H1 (cell line): ENCODE results near the gene UBE2E1. TPM values are rescaled to one million over a fixed set of nuclear protein-coding genes. Genes with fewer than 3 reads are reported as not detected.
A peak's percentile ranks its signal among the peaks of the same experiment; 100 is the strongest.

Experiments used
- CTCF ChIA-PET: fragments of 300-600 bp; sonication (Branson Sonifier 250); formaldehyde crosslinking; loops from one replicate; lab custom pipeline; 2021; ENCODE audit not compliant: partially characterized antibody; lab: Charles Lee
- POLR2A ChIA-PET: fragments of 300-600 bp; sonication (Branson Sonifier 250); formaldehyde crosslinking; loops from one replicate; lab custom pipeline; 2021; ENCODE audit warnings: inconsistent platforms; ENCODE audit not compliant: partially characterized antibody; lab: Charles Lee
- DNase-seq, 2 experiments: peaks; one replicate each; pipeline versions ENCODE4 v3.0.0 to v3.0.0-alpha.2; 2010 to 2022; ENCODE audit warnings: low spot score in 2 of 2, low read depth in 1 of 2, mixed read lengths in 1 of 2
- FAIRE-seq: peaks from 2 replicates; lab custom pipeline; 2011; peaks lifted over from hg19 to GRCh38; lab: Jason Lieb, UNC
- H2AFZ ChIP-seq: 2 replicates; pipeline ENCODE4 v1.8.1; 2012; ENCODE audit warnings: low read length, inconsistent platforms
- H2AK5ac ChIP-seq: 2 replicates; pipeline ENCODE4 v1.6.1; 2013; ENCODE audit warnings: low read depth, low read length
- H2BK120ac ChIP-seq: replicated peaks from 2 replicates; pipeline ENCODE3; 2013; ENCODE audit warnings: low read depth, low read length, inconsistent platforms
- H2BK12ac ChIP-seq: 2 replicates; pipeline ENCODE4 v1.6.1; 2013; ENCODE audit warnings: low read depth, low read length
- H2BK15ac ChIP-seq: 2 replicates; pipeline ENCODE4 v1.6.1; 2013; ENCODE audit warnings: low read length
- H2BK20ac ChIP-seq: 2 replicates; pipeline ENCODE4 v1.6.1; 2013; ENCODE audit warnings: low read length
- H2BK5ac ChIP-seq: 2 replicates; pipeline ENCODE4 v1.6.1; 2013; ENCODE audit warnings: low read depth, low read length
- H3K14ac ChIP-seq: 2 replicates; pipeline ENCODE4 v1.6.1; 2013; ENCODE audit warnings: inconsistent platforms; ENCODE audit not compliant: insufficient read length
- H3K18ac ChIP-seq: 2 replicates; pipeline ENCODE4 v1.6.1; 2013; ENCODE audit warnings: low read length; ENCODE audit errors: extremely low read depth
- H3K23ac ChIP-seq: 2 replicates; pipeline ENCODE4 v1.6.1; 2013; ENCODE audit warnings: inconsistent platforms; ENCODE audit not compliant: insufficient read length
- H3K23me2 ChIP-seq: 2 replicates; pipeline ENCODE4 v1.6.1; 2013; ENCODE audit warnings: low read depth, low read length
- H3K27ac ChIP-seq: 2 replicates; pipeline ENCODE4 v1.6.1; 2011; ENCODE audit warnings: low read depth, low read length, inconsistent platforms
- H3K27me3 ChIP-seq, 4 experiments: replicated peaks in 1 of 4; 1 replicate in 1 of 4; 2 replicates in 3 of 4; pipeline versions ENCODE4 v1.6.1 to v1.8.1; 2011 to 2013; ENCODE audit warnings: low read length in 3 of 4, mild to moderate bottlenecking in 3 of 4, inconsistent platforms in 2 of 4, mixed read lengths in 2 of 4, moderate library complexity in 1 of 4; ENCODE audit not compliant: control insufficient read depth in 3 of 4, insufficient read depth in 3 of 4; ENCODE audit errors: extremely low read depth in 1 of 4
- H3K36me3 ChIP-seq, 4 experiments: 2 replicates each; pipeline versions ENCODE4 v1.6.1 to v1.8.1; 2011 to 2013; ENCODE audit warnings: mild to moderate bottlenecking in 4 of 4, low read length in 3 of 4, moderate library complexity in 2 of 4, control low read depth in 1 of 4, inconsistent platforms in 1 of 4; ENCODE audit not compliant: insufficient read depth in 4 of 4, control insufficient read depth in 2 of 4
- H3K4ac ChIP-seq: replicated peaks from 2 replicates; pipeline ENCODE3; 2013; ENCODE audit warnings: low read length, low read depth, mixed read lengths, inconsistent platforms; ENCODE audit not compliant: insufficient read length
- H3K4me1 ChIP-seq, 4 experiments: replicated peaks in 1 of 4; 1 replicate in 1 of 4; 2 replicates in 3 of 4; pipeline versions ENCODE4 v1.6.1 to v1.8.1; 2011 to 2013; ENCODE audit warnings: low read length in 3 of 4, inconsistent platforms in 2 of 4, mixed read lengths in 1 of 4; ENCODE audit not compliant: insufficient read depth in 4 of 4, control insufficient read depth in 3 of 4
- H3K4me2 ChIP-seq, 2 experiments: 2 replicates each; pipeline versions ENCODE4 v1.6.1 to v1.8.1; 2011 to 2013; ENCODE audit warnings: low read depth in 2 of 2, low read length in 2 of 2, control low read depth in 1 of 2, inconsistent platforms in 1 of 2, mild to moderate bottlenecking in 1 of 2; ENCODE audit not compliant: insufficient read depth in 1 of 2
- H3K4me3 ChIP-seq, 4 experiments: fragments of 200-600, 300-600 bp in 1 of 4; sonication (generic), shearing (Covaris generic), sonication (Bioruptor Twin) in 1 of 4; 2 replicates each; pipeline versions ENCODE4 v1.5.1 to v1.8.1; 2011 to 2016; ENCODE audit warnings: low read length in 4 of 4, low read depth in 3 of 4, control low read depth in 2 of 4, inconsistent platforms in 2 of 4, mild to moderate bottlenecking in 2 of 4, mixed read lengths in 1 of 4, moderate library complexity in 1 of 4; ENCODE audit not compliant: insufficient read depth in 2 of 4; ENCODE audit errors: extremely low read depth in 1 of 4
- H3K56ac ChIP-seq: replicated peaks from 2 replicates; pipeline ENCODE3; 2013; ENCODE audit warnings: low read depth, mild to moderate bottlenecking, mixed read lengths, low read length, inconsistent platforms; ENCODE audit not compliant: insufficient read length
- H3K79me1 ChIP-seq: 2 replicates; pipeline ENCODE4 v1.6.1; 2013; ENCODE audit warnings: low read depth, low read length, control low read depth
- H3K79me2 ChIP-seq, 2 experiments: 2 replicates each; pipeline versions ENCODE4 v1.6.1 to v1.8.1; 2012 to 2013; ENCODE audit warnings: low read length in 2 of 2, mild to moderate bottlenecking in 2 of 2, inconsistent platforms in 1 of 2; ENCODE audit not compliant: insufficient read depth in 2 of 2, control insufficient read depth in 1 of 2
- H3K9ac ChIP-seq, 4 experiments: replicated peaks in 1 of 4; 1 replicate in 1 of 4; 2 replicates in 3 of 4; pipeline versions ENCODE4 v1.6.1 to v1.8.1; 2011 to 2013; ENCODE audit warnings: low read depth in 3 of 4, low read length in 3 of 4, control low read depth in 2 of 4, mild to moderate bottlenecking in 2 of 4, moderate library complexity in 2 of 4, inconsistent platforms in 1 of 4; ENCODE audit errors: extremely low read depth in 1 of 4
- H3K9me3 ChIP-seq, 2 experiments: 2 replicates each; pipeline versions ENCODE4 v1.6.1 to v1.8.1; 2012 to 2013; ENCODE audit warnings: mild to moderate bottlenecking in 2 of 2, moderate library complexity in 2 of 2, control low read depth in 1 of 2, inconsistent platforms in 1 of 2, low read depth in 1 of 2, low read length in 1 of 2, mixed read lengths in 1 of 2; ENCODE audit not compliant: insufficient read depth in 2 of 2
- H4K20me1 ChIP-seq, 2 experiments: replicated peaks in 1 of 2; 2 replicates each; pipeline versions ENCODE3 to v1.8.1; 2011 to 2013; ENCODE audit warnings: inconsistent platforms in 2 of 2, low read length in 2 of 2, mild to moderate bottlenecking in 1 of 2; ENCODE audit not compliant: insufficient read depth in 2 of 2, control insufficient read depth in 1 of 2
- H4K5ac ChIP-seq: 2 replicates; pipeline ENCODE4 v1.6.1; 2013; ENCODE audit warnings: low read length, low read depth, mixed read lengths, inconsistent platforms; ENCODE audit not compliant: insufficient read length
- H4K8ac ChIP-seq: 2 replicates; pipeline ENCODE4 v1.8.0; 2013; ENCODE audit warnings: mild to moderate bottlenecking, moderate library complexity, low read length, inconsistent platforms; ENCODE audit not compliant: insufficient read depth; ENCODE audit errors: extremely low read depth
- H4K91ac ChIP-seq: replicated peaks from 2 replicates; pipeline ENCODE3; 2013; ENCODE audit warnings: low read length, mixed read lengths, inconsistent platforms; ENCODE audit not compliant: insufficient read length
- BCL11A ChIP-seq, 2 experiments: IDR thresholded peaks; one replicate each; pipeline ENCODE4 v1.6.1; 2011; ENCODE audit warnings: low read depth in 2 of 2, low read length in 2 of 2, mild to moderate bottlenecking in 2 of 2
- HDAC6 ChIP-seq: IDR thresholded peaks from one replicate; pipeline ENCODE4 v1.7.1; 2012; ENCODE audit warnings: low read depth, mild to moderate bottlenecking, inconsistent platforms, low read length, moderate library complexity
- WGBS, 2 experiments: shearing (Covaris generic) in 1 of 2; methylation state at CpG; one replicate each; pipeline versions ENCODE4 v1.1.6 to v1.1.7; 2013 to 2015; ENCODE audit warnings: low lambda C conversion rate in 2 of 2, mixed read lengths in 2 of 2, inconsistent platforms in 1 of 2, low coverage in 1 of 2, missing lambda C conversion rate in 1 of 2; ENCODE audit not compliant: insufficient replicate concordance in 2 of 2, insufficient coverage in 1 of 2, insufficient read length in 1 of 2; ENCODE audit errors: extremely low coverage in 1 of 2, missing lambda C conversion rate in 1 of 2; 5-methylcytosine and 5-hydroxymethylcytosine counted together
- polyA plus RNA-seq, 7 experiments: library from polyadenylated mRNA; depleted of rRNA in 3 of 7; stranded (reverse) in 5 of 7; unstranded in 2 of 7; fragments of >200 nt in 5 of 7; fragments of 200-250 nt in 2 of 7; gene quantifications; 1 replicate in 5 of 7; 2 replicates in 1 of 7; 4 replicates in 1 of 7; pipeline versions ENCODE4 v1.2.1 to v1.2.3, GENCODE V29; 2011 to 2013; ENCODE audit warnings: missing spikeins in 2 of 7, mixed read lengths in 2 of 7
- total RNA-seq: library from RNA; stranded (reverse); fragmentation: NEBNext Ultra II Directional; extraction: Animal tissue kit (Norgen Biotek cat#: 25700); gene quantifications from 2 replicates; pipeline ENCODE4 v1.2.1, GENCODE V29; 2021

The UBE2E1 gene
- total and polyA plus RNA-seq, 2 of the 8 experiments (the other 6 are each of a cell fraction or from before 2014, with no cell fraction given), result 109 to 141 TPM

DNA sequence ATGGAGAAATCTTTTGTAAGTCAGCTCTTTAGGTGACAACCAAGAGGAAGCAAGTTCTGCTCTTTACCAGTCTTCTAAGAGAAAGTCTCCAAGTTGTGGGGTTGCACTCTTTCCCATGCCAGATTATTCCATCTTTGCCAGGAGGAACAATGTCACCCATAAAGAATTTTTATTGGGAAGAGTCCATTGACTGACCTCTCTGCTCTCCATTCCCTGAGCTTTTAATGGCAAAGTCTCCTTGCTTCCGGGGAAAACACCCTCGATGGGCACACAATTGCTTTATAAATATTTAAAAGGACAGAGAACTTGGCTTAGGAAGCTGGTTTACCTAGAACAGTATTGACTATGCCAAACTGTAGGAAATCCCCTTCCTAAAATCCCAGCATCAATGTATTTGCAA, 19.9 kb upstream of the UBE2E1 start:
- Histone ChIP-seq H3K4me2 (no peak overlapping the region), H4K91ac (no peak overlapping the region), H4K8ac (no peak overlapping the region), H3K23ac (no peak overlapping the region), H3K14ac (no peak overlapping the region), H3K18ac (no peak overlapping the region), H4K5ac (no peak overlapping the region), H3K27ac (no peak overlapping the region), H4K20me1 (no peaks in the 10 kb centered on the region), H2BK12ac (no peak overlapping the region), H2BK120ac (no peak overlapping the region), H3K79me2 (no peaks in the 10 kb centered on the region), H2BK20ac (no peak overlapping the region), H2BK15ac (no peak overlapping the region), H2BK5ac (no peak overlapping the region), H3K9me3 (no peaks in the 10 kb centered on the region), H3K9ac (no peak overlapping the region), H3K23me2 (no peaks in the 10 kb centered on the region), H2AFZ (no peak overlapping the region), H3K4me3 (no peak overlapping the region), H3K36me3 (no peaks in the 10 kb centered on the region), H3K56ac (no peak overlapping the region), H3K79me1 (no peaks in the 10 kb centered on the region), H3K27me3 (no peaks in the 10 kb centered on the region), H3K4me1 (no peaks in the 10 kb centered on the region), H3K4ac (no peak overlapping the region), H2AK5ac (no peak overlapping the region)
- DNase-seq, result peak in 1 of 2 experiments; percentile 11
- TF ChIP-seq HDAC6 (no peak), BCL11A (IDR thresholded peaks at IDR 0.05; ENCODE audit: low read depth in 2 of 2, low read length in 2 of 2) (no peak)
- WGBS, 2 experiments, result 89% methylated on average over 2 of the region's 2 CpGs; no CpG with 5 or more reads in 1 of the 2 experiments
- ChIA-PET POLR2A (interaction anchor here (0.6 to 2.9 kb wide), 4 partner anchors 11 to 354 kb away, joined by 4 to 7 read pairs (median 4); partner anchors contain the start of genes NKIRAS1 and RPL15), CTCF (interaction anchor here (0.5 to 2.1 kb wide), 4 partner anchors 12 to 600 kb away, joined by 3 to 7 read pairs (median 3); no protein-coding TSS in a partner anchor)
- no peak for FAIRE-seq
